ENCODE results near the gene ZNF630.
"Not testable (repeated sequence)": the region's sequence is repeated elsewhere in the genome, so short reads cannot be mapped to it uniquely, and the experiment has no call there.

The ZNF630 gene

DNA sequence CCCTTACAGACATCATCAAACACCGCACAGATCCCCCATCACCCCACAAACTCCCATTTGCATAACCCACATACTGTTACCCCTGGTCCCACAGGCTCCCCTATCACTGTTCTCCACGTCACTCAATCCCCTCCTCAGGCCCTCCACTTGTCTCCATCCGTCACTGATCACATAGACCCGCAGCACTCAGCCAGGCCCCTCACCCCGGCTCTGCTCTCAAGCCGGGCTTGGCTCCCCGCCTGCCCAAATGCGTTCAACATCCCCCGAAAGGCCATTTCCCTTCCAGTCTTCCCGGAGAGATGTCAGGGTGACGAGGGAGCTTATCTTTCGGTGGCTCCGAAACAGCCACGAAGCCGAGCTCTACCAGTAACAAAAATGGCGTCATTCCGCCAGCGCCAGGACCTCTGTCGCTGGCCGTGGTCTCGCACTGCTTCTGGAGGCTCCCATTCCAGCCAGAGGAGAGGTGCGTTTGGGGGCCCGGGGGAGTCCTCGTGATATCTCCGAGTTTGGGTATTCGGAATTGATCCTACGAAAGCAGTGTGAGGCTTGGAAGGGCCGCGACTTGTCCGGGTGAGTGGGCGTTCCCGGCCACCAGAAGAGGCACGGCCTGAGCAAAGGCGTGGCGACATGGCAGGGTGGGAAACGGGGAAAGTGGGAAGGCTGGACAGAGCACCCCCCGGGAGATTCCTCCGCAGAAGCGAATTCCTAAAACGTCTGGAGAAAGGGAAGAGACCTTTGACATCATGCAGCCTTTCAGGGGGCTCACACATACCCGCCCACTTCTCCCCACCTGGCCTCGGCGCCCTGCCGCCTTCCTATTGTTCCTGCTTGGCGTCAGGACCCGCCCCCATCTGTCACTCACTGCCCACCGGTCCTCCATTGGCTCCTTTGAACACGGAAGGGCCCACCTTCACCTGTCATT, at the start of gene ZNF630:
Gene ZNF630, minus strand, starts transcription at position 577 of the 922 bp plus-strand sequence. CDS start 4,754 bp downstream, outside the sequence.
- FAIRE-seq, result no peak

DNA sequence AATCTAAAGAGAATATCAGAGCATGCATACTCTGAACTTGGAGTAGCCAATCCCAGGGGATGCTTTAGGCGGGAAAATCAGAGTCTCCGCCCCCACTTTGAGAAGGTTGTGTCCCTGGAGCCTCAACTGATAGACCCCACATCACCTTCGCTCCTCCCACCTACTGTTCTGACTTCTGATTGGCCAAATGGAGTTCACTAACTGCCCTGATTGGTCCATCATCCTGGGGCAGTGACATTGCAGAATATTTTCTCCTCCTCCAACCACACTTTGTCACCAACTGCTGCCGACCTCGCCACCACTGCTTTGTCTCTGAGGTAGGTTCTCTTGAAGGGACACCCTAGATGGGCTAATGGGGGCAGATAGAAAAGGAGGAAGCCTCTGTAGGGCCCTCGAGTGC, 36.3 kb upstream of the ZNF630 start:
- no peak for FAIRE-seq

DNA sequence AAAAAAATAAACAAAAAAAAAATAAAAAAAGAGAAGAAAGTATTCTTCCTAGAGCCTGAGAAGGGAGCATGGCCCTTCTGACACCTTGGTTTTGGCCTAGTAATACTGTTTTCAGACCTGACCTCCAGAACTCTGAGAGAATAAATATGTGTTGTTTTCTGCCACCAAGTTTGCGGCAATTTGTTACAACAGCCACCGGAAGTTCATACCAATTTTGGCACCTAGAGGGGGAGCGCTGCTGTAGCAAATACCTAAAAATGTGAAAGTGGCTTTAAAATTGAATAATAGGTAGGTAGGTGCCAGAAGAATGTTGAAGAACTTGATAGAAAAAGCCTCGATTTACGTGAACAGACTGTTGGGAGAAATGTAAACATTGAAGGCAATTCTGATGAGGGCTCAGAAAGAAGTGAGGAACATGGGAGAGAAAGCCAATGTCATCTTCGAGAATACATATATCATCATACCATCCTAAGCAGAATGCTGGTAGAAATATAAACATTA, 31.5 kb upstream of the ZNF630 start:
- no peak for FAIRE-seq

DNA sequence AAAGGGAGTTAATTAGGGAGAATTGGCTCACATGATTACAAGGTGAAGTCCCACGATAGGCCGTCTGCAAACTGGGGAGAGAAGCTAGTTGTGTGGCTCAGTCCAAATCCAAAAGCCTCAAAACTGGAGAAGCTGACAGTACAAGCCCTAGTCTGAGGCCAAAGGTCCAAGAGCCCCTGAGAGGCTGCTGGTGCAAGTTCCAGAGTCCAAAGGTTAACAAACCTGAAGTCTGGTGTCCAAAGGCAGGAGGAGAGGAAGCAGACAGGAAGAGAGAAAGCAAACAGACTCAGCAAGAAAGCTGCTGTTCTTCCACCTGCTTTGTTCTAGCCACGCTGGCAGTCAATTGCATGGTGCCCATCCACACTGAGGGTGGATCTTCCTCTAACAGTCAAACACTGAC, 30.0 kb upstream of the ZNF630 start:
- no peak for FAIRE-seq

DNA sequence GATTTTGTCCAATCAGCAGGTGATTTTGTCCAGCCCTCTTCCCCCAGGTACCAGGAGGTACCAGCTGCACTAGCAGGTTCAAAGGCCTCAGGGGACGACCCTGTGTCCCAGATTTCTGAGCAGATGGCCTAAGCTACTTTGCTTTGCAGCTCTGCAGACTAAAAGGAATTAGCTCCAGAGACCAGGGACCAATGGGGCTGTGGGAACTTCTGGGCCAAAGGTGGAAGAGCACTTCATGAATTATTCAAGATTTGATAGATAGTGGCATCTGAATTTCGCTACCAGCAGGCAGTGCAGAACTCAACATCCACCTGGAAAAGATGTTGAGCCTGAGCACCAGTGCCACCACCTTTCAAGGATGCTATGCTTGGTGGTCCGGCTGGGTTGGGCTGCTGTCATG, 21.1 kb upstream of the ZNF630 start:
- FAIRE-seq, result not testable (repeated sequence)

DNA sequence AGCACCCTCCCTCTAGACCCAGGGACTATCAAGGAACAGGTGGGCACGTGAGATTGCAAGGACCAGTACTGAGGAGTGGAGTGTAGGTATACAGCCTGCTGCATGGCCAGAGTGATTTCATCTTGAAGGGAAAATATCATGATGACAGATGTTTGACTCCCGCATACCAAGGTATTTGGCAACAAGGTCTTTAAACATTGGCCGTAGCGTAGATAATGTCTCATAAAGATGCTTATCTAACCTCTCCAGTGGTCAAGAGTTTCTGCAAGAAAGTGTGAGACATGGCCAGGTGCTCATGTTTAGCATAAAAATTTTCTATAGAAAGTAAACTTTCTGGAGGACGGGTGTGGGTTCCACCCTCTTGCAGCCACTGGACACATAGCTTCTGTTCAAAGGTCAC, 18.7 kb upstream of the ZNF630 start:
- FAIRE-seq, result no peak

DNA sequence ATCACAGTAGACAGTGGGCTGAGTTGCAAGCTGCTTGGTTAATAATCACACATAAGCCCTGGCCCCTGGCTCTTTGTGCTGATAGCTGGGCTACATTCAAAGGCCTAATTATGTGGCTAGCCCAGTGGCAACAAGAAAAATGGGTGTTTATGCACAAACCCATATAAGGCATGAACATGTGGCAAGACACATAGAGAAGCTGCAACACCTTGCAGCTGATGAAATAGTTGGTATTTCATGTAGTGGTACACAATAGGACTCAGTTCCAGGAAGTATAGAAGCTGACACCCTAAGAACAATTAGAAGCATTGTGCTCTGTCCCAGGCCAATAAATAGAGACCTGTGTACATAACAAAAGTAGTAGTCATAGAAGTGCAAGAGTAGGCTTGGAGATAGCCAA, 14.6 kb upstream of the ZNF630 start:
- FAIRE-seq, result no peak

DNA sequence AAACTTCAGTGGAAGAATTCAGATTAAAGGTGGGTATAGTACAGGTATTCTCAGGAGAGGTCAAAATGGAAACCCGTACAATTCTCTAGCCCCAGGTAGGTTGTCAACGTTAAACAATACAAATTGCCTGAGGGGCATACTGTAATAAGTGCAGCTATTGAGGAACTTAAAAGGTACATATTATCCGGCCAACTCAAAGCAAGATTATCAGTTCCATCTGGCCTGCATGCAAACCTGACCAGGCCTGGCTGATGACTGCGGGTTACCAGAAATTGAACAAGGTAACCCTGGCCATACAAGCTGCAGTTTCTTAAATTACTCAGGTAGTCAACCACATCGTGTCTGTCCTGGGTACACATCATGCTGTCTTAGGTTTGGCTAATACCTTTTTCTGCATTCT, 12.3 kb upstream of the ZNF630 start:
- FAIRE-seq, result no peak

DNA sequence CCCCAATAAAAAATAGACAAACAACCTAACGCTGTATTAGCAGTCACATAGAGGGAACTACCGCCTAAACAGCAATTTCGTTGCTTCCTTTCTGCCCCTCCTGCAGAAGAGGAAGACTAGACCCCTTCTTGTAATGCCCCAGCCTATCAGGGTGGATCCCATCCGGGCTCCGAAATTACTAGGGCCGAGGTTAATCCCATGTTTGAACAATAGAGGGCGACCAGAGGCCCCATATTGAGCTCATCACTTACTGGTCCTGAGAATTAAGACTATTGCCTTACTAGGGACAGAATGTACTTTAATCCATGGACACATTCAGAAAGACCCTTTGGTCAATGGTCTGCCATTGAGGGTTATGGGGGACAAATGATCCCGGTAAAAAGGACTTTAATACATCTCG, 11.8 kb upstream of the ZNF630 start:
- FAIRE-seq, result no peak

DNA sequence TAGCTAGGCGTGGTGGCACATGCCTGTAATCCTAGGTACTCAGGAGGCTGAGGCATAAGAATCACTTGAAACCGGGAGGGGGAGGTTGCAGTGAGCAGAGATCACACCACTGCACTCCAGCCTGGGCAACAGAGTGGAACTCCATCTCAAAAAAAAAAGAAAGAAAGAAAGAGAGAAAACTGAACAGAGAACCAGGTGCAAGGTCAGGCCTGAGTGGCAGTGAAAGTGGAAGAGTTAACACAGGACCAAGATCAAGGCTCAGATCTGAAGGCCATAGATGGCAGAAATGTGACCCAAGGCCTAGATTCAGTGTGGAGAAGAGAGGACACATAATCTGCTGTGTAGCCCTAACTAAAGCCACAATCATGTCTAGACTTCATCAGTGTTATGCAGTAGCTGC, 4.9 kb upstream of the ZNF630 start:
- FAIRE-seq, result no peak

DNA sequence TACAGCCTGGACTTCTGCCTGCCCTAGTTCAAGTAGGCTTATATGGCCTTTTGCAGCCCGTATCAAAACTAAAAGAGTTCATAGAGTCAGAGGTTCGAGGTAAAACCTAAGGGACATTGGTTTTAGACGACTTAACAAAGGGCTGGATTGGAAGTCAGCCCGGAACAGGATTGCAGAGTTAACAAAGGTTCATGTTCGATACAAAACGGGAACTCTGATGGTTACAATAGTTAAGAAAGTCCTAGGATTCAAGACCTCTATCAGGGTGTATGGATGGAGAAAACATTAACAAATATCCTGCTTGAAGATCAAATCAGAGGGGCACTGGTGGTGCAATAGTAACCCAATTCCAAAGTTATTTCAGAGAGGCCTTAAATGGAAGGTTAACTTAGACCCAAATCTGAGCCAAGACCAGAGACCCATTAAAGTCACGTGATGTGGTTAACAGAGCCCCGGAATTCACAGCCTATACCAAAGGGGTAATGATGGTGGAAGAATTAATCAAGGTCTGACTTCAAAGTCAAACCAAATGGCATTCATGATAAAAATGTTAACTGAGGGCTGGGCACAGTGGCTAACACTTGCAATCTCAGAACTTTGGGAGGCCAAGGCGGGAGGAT, 656 bp upstream of the ZNF630 start:
- no peak for FAIRE-seq

DNA sequence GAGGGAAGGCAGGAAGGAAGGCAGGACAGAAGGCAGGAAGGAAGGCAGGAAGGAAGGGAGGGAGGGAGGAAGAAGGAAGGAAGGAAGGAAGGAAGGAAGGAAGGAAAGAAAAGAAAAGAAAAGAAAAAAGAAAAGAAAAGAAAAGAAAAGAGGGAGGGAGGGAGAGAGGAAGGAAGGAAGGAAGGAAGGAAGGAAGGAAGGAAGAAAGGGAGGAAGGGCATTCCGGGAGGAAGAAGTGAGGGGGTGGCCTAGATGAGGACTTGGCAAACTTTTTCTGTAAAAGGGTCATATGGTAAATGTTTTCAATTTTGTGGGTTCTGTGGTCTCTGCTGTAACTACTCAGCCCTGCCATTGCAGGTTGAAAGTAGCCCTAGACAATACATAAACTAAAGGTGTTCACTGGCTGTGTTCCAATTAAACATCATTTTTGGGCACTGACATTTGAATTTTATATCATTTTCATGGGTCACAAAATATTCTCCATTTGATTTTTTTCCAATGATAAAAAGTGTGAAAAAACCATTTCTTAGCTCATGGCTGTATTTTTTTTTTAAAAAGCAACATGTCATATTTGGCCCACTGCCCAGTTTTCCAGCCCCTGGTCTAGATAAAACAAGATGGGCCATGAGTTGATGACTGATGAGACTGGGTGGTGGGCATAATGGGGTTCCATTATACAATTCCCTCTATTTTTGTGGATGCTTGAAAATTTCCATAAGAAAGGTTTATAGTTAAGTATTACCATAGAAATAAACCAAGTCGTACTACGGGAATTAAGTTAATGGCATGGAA, 3.1 kb downstream of the ZNF630 start:
- no peak for FAIRE-seq

DNA sequence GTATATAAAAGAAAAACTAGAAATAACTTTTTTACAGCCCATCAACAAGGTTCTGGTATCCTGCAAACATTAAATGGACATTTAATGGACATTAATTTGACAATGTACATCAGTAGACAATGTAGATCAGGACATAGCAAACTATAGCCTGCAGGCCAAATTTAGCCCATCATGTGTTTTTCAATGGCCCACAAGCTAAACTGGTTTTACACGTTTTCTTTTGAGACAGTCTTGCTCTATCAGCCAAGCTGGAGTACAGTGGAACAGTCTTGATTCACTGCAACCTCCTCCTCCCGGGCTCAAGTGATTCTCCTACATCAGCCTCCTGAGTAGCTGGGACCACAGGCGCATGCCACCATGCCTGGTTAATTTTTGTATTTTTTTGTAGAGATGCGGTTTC, 7.2 kb downstream of the ZNF630 start:
- no peak for FAIRE-seq

DNA sequence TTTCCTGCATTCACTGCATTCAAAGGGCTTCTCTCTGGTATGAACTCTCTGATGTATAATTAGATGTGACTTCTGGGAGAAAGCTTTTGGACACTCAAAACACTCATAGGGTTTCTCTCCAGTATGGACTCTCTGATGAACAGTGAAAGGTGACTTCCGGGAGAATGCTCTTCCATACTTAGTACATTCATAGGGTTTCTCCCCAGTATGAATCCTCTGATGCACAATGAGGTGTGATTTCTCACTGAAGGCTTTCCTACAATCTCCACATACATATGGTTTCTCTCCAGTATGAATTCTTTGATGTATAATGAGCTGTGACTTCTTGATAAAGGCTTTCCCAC, 12.2 kb downstream of the ZNF630 start:
- no peak for FAIRE-seq

DNA sequence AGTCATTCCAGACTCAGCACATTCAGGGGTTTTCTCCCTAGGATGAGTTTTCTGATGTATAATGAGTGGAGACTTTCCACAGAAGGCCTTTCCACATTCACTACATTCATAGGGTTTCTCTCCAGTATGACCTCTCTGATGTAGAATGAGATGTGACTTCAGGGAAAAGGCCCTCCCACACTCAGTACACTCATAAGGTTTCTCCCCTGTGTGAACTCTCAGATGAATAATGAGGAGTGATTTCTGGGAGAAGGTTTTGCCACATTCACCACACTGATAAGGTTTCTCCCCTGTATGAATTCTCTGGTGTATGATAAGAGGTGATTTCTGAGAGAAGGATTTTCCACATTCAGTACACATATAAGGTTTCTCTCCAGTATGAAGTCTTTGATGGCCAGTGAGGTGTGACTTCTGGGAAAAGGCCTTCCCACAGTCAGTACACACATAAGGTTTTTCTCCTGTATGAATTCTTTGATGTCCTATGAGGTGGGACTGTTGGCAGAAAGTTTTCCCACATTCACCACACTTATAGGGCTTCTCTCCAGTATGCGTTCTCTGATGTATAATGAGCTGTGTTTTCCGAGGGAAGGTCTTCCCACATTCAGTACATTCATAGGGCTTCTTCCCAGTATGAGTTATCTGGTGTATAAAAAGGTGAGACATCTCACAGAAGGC, 12.7 kb downstream of the ZNF630 start:
- FAIRE-seq, result no peak

DNA sequence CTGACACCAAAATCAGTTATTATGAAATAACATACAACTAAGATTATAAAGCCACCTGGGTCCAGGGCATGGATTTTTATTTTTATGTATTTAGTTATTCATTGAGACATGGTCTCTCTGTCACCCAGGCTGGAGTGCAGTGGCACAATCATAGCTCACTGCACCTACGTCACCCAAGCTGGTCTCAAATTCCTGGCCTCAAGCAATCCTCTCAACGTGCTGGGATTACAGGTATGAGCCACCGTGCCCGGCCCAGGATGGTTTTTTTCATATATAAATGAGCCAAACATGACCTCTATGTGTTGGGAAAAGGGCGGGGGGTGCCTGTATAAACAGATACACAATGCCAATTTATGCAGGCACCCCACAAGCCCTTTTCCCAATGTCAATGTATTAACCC, 24.6 kb downstream of the ZNF630 start:
- no peak for FAIRE-seq

DNA sequence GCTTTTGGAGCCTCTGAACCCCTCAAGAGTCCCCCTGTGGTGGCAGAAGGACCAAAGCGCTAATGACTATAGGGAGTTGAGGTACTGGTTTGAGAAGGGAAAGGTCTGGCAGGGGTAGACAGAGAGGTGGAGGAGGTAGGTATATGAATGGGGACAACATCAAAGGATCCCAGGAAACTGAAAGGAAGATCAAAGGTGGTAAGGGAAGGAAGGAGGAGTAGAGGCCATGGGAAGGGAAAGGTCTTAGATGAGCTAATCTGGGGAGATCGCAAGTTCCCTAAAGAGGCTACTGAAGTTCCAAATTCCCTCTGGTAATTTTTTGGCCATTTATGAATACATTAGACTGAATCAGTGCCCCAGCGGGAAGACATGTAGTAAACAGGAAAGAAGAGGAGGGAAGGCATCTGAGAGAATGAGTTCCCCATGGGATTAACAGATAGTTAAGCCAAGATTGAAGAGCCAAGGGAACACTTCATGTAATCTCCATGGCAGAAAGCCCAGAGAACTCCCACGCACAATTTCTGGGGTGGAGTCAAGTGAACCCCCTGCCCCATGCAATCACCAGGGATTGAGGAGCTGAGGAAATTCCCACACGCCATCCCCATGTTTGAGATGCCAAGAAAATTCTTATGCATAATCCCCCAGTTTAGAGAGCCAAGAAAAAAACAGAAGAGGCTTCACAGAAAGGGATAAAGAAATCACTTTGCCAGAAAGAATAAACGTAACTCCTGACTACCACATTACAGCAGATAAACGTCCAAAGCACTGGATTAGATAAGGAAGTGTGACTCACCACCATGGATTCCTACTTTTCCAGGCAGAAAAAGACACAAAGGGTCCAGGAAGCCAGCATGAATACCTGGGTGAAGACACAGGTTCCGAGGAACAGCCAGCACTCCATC, 25.8 kb downstream of the ZNF630 start:
- no peak for FAIRE-seq

DNA sequence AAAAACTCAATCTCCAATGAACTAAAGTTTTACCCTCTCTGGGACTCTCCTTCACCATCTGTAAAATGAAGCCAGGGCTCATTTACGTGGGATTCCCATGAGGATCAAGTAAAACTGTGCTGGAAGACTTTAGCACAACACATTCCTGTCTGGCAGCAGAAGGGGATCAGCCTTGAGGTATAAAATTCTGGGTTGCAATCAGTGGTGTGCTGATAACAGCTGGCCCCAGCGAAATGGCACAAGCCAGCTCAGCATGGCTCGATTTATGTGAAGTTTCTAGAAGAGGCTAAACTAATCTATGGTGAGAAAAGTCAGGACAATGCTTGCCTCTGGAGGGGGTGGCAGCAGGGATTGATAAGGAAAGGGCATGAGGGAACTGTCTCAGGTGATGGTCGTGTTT, 28.4 kb downstream of the ZNF630 start:
- FAIRE-seq, result no peak

DNA sequence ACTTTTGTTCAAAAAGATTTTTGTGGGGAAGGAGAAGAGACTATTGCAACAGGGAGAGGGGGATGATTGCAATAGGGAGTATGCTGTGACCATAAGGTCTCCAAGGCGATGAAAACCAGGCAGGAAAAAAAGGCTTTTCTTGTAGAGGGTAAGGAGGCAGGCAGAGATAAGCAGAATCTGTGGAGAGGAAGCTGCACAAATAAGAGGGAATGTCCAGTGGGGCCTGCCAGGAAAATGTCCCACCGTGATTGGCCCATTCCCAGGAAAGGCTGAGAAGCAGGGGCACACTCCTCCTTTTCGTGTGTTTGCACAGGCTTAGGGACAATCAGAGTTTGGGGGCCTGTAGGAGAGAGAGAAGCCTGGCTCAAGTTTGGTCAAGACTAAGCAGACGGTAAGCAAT, 35.5 kb downstream of the ZNF630 start:
- FAIRE-seq, result no peak

DNA sequence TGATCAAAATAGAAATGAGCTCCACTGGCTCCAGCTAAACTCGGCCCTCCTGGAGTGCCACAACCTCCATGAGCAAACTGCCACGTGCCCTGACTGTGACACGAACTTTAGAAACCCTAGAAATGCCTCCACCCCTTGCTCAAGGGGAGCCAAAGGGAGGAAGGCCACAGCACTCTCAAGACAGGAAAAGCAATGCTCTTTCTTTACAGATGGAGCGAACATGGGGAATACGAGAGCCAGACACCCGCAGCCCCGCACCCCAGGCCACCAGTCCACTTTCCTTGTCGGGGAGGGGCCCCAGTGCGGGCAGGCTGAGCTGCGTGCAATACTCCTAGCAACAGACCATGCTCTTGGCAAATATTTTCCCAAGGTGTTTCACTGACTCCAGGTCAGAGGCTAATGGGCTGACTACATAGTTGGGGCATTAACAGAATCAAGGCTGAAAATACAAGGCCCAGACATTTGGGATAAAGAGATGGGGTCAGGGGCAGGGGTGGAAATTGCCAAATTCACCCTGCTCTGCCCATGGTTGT, 40.7 kb downstream of the ZNF630 start:
- FAIRE-seq, result not testable (repeated sequence)

DNA sequence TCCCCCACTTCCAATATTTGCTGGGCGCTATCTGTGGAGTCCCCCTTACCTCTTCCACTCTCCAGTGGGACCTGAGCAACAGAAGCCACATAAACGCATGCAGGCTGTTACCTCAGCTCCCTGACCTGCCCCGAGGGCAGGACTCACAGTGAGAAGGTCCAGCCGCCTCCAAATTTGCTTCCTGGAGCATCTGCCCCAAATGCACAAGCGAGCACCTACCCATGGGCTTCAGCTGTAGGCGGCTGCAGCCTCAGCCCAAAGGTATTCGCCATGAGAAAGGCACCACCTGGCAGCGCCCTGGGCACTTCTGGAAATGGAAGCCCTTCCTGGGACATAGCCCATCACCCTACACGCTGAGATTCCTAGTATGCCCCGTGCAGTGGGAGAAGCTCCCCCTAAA, 41.2 kb downstream of the ZNF630 start:
- no peak for FAIRE-seq

DNA sequence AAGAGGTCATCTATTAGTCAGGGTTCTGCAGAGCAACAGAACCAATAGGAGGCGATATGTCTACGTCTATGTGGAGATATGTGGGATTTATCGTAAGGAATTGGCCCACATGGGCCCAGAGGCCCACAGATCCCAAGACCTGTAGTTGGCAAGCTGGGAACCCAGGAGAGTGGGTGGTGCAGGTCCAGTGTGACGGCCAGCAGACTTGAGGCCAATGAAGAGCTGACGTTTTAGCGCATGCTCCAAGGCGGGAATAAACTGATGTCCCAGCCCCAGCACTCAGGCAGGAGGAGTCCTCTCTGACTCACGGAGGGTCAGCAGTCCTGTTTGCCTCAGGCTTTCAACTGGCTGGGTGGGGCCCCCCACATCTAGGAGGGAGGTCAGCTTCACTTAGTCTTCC, 43.3 kb downstream of the ZNF630 start:
- FAIRE-seq, result no peak
